ENCODE measurements around the gene CR1L. TPM values are rescaled to one million over a fixed set of nuclear protein-coding genes. Genes with fewer than 3 reads are reported as not detected.

The CR1L gene
- total and polyA plus RNA-seq, 2 of the 8 experiments (the other 6 are each of a cell fraction or from before 2014, with no cell fraction given) = 0.39 TPM; not detected in 1

GRCh38 chr1:207659545-207660153 is 14.7 kb downstream of the CR1L start:
- ChIA-PET POLR2A (ENCODE audit: partially characterized antibody) (no interaction called here), CTCF (ENCODE audit: partially characterized antibody) (interaction anchor here (0.8 to 2.4 kb wide), 8 partner anchors 10 to 160 kb away, joined by 3 to 12 read pairs (median 4); no protein-coding TSS in a partner anchor)
- Histone ChIP-seq H2BK120ac (replicated peaks; ENCODE audit: low read depth, low read length) (no peak overlapping the region), H2BK12ac (ENCODE audit: low read depth, low read length) (no peak overlapping the region), H2BK5ac (ENCODE audit: low read depth, low read length) (no peak overlapping the region), H3K56ac (replicated peaks; ENCODE audit: insufficient read length, low read depth, low read length) (no peak overlapping the region), H3K27me3 (replicated peaks in 1 of 4; ENCODE audit: control insufficient read depth in 3 of 4, extremely low read depth in 1 of 4, insufficient read depth in 3 of 4, low read length in 3 of 4) (no peaks in the 10 kb centered on the region), H3K36me3 (ENCODE audit: control insufficient read depth in 2 of 4, insufficient read depth in 4 of 4, low read length in 3 of 4) (peaks cover 0 to 2% (median 0%) of the 10 kb centered on the region in 4 experiments; a peak in 1 of 8 replicates), H2AFZ (ENCODE audit: low read length) (no peak overlapping the region), H3K23ac (ENCODE audit: insufficient read length) (no peak overlapping the region), H3K23me2 (ENCODE audit: low read depth, low read length) (no peaks in the 10 kb centered on the region), H4K5ac (ENCODE audit: insufficient read length, low read depth, low read length) (no peak overlapping the region), H2AK5ac (ENCODE audit: low read depth, low read length) (no peak overlapping the region), H4K8ac (ENCODE audit: extremely low read depth, insufficient read depth, low read length) (no peak overlapping the region), H4K91ac (replicated peaks; ENCODE audit: insufficient read length, low read length) (no peak overlapping the region), H2BK20ac (ENCODE audit: low read length) (no peak overlapping the region), H3K4ac (replicated peaks; ENCODE audit: insufficient read length, low read depth, low read length) (no peak overlapping the region), H3K9me3 (ENCODE audit: insufficient read depth in 2 of 2, low read depth in 1 of 2, low read length in 1 of 2) (peaks cover 3 to 23% of the 10 kb centered on the region in 2 experiments; a peak in 2 of 4 replicates), H3K79me2 (ENCODE audit: control insufficient read depth in 1 of 2, insufficient read depth in 2 of 2, low read length in 2 of 2) (no peaks in the 10 kb centered on the region), H3K9ac (replicated peaks in 1 of 4; ENCODE audit: extremely low read depth in 1 of 4, low read depth in 3 of 4, low read length in 3 of 4) (no peak overlapping the region), H3K14ac (ENCODE audit: insufficient read length) (no peak overlapping the region), H3K4me2 (ENCODE audit: insufficient read depth in 1 of 2, low read depth in 2 of 2, low read length in 2 of 2) (no peak overlapping the region), H4K20me1 (replicated peaks in 1 of 2; ENCODE audit: control insufficient read depth in 1 of 2, insufficient read depth in 2 of 2, low read length in 2 of 2) (no peaks in the 10 kb centered on the region), H3K4me3 (ENCODE audit: extremely low read depth in 1 of 4, insufficient read depth in 2 of 4, low read depth in 3 of 4, low read length in 4 of 4) (no peak overlapping the region), H3K79me1 (ENCODE audit: low read depth, low read length) (no peaks in the 10 kb centered on the region), H3K18ac (ENCODE audit: extremely low read depth, low read length) (no peak overlapping the region), H3K4me1 (replicated peaks in 1 of 4; ENCODE audit: control insufficient read depth in 3 of 4, insufficient read depth in 4 of 4, low read length in 3 of 4) (no peaks in the 10 kb centered on the region), H2BK15ac (ENCODE audit: low read length) (no peak overlapping the region), H3K27ac (ENCODE audit: low read depth, low read length) (no peak overlapping the region)
- no peak for DNase-seq (ENCODE audit: low read depth in 1 of 2, low spot score in 2 of 2)
- no peak for TF ChIP-seq SP2 (IDR thresholded peaks at IDR 0.05; ENCODE audit: low read length)
- no peak for TF ChIP-seq HDAC6 (IDR thresholded peaks at IDR 0.05; ENCODE audit: low read depth, low read length)
- TF ChIP-seq POLR2AphosphoS5 (IDR thresholded peaks at IDR 0.05; ENCODE audit: low read depth, low read length) = no peak
- no peak for TF ChIP-seq CEBPB (IDR thresholded peaks at IDR 0.05; ENCODE audit: low read depth, low read length)
- WGBS, 2 experiments (ENCODE audit: extremely low coverage in 1 of 2, insufficient coverage in 1 of 2, insufficient read length in 1 of 2, insufficient replicate concordance in 2 of 2, low coverage in 1 of 2, low lambda C conversion rate in 2 of 2, missing lambda C conversion rate in 1 of 2) = 87% methylated on average over 10 of the region's 10 CpGs; no CpG with 5 or more reads in 1 of the 2 experiments
- no peak for FAIRE-seq
